MM.1S (cell line): ENCODE data around the gene TAF1.

Experiments used
- CTCF ChIP-seq: fragments of 300-600 bp; sonication (generic); IDR thresholded peaks from 2 replicates; pipeline ENCODE4 v1.5.1; 2016; ENCODE audit warnings: antibody characterized with exemption, low read length, mixed read lengths
- EZH2 ChIP-seq: fragments of 300-600 bp; sonication (generic); optimal IDR thresholded peaks from 2 replicates; pipeline ENCODE3; 2017; ENCODE audit warnings: low read depth, mild to moderate bottlenecking, antibody characterized with exemption, low read length, mixed read lengths

- TF ChIP-seq CTCF, result no peak
- TF ChIP-seq EZH2, result no peak
Measured at GRCh38 chrX:71458866-71459265, 92.7 kb downstream of the TAF1 start.
